Measurements from ENCODE around the gene CCNI2. TPM values are rescaled to one million over a fixed set of nuclear protein-coding genes. Genes with fewer than 3 reads are reported as not detected.

The CCNI2 gene
- total and polyA plus RNA-seq, 2 experiments from 2014 or later = 0.66 TPM; not detected in 1

DNA sequence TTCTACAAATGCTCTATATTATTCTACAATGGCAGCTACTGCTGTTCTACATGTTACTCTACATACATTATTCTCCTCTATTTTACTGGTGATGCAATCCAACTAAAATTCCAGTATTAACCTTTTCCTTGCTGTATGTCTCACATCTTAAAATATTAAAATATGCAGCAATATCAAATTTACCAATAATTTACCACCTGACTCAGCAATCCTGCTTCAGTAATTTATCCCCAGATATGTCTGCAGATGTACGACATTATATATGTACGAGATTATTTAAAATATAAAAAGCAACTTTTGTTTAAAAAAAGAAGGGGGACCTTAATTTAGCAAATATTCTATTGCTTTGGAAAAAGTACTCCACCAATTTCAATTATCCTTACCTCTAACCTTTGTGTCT lies 21.5 kb upstream of the CCNI2 start:
- TF ChIP-seq, protein P1, sequence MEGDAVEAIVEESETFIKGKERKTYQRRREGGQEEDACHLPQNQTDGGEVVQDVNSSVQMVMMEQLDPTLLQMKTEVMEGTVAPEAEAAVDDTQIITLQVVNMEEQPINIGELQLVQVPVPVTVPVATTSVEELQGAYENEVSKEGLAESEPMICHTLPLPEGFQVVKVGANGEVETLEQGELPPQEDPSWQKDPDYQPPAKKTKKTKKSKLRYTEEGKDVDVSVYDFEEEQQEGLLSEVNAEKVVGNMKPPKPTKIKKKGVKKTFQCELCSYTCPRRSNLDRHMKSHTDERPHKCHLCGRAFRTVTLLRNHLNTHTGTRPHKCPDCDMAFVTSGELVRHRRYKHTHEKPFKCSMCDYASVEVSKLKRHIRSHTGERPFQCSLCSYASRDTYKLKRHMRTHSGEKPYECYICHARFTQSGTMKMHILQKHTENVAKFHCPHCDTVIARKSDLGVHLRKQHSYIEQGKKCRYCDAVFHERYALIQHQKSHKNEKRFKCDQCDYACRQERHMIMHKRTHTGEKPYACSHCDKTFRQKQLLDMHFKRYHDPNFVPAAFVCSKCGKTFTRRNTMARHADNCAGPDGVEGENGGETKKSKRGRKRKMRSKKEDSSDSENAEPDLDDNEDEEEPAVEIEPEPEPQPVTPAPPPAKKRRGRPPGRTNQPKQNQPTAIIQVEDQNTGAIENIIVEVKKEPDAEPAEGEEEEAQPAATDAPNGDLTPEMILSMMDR (IDR thresholded peaks at IDR 0.05; ENCODE audit: low read depth, low read length) = no peak
- H3K36me3 ChIP-seq = peaks cover 3% of the 10 kb centered on the region

DNA sequence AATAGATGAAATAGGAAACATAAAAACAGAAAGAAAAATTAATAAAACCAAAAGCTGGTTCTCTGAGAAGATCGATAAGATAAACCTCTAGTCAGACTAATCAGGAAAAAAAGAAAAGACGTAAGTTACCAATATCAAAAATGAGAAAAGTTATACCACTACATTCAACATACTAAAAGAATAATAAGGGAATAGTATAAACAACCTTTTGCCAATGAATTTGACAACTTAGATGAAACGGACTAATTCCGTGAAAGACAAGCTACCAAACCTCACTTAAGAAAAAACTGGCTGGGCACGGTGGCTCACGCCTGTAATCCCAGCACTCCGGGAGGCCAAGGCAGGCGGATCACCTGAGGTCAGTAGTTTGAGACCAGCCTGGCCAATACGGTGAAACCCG lies 17.3 kb upstream of the CCNI2 start:
- Histone ChIP-seq H3K27ac (no peak overlapping the region), H3K9me3 (ENCODE audit: low read depth) (no peaks in the 10 kb centered on the region), H3K4me3 (no peak overlapping the region), H3K36me3 (peaks cover 6% of the 10 kb centered on the region), H3K27me3 (no peaks in the 10 kb centered on the region), H3K4me1 (ENCODE audit: low read depth) (no peaks in the 10 kb centered on the region)
- TF ChIP-seq, protein P1 (IDR thresholded peaks at IDR 0.05; ENCODE audit: low read depth, low read length) = no peak
- no peak for DNase-seq (ENCODE audit: low read depth in 1 of 2, low spot score in 1 of 2)

More for the DNA sequence above, 21.5 kb upstream of the CCNI2 start:
- no peaks in the 10 kb centered on the region for H3K4me1 ChIP-seq (ENCODE audit: low read depth)
- no peak overlapping the region for H3K27ac ChIP-seq
- no peaks in the 10 kb centered on the region for H3K27me3 ChIP-seq
- H3K9me3 ChIP-seq (ENCODE audit: low read depth) = no peaks in the 10 kb centered on the region
- no peak for DNase-seq (ENCODE audit: low read depth in 1 of 2, low spot score in 1 of 2)
- H3K4me3 ChIP-seq = no peak overlapping the region

DNA sequence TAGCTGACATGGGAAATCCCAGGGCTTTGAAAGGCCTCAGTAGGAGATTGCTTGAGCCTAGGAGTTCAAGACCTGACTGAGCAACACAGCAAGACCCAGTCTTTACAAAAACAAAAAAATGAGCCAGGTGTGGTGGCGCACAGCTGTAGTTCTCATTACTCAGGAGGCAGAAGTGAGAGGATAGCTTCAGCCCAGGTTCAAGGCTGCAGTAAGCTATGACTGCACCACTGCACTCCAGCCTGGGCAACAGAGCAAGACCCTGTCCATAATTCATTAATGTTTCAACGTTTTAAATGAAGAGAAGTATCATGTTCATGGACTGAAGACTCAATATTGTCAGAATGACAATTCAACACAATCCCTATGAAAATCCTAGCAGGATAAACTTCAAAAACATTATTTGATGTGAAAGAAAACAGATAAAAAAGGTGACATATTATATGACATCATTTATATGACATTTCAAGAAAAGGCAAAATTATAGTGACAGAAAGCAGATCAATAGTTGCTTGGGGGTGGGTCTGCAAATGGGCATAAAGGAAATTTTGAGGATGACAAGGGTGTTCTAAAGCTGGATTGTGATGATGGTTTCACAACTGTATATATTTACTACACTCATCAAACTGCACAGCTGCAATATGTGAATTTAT lies 13.6 kb upstream of the CCNI2 start:
- Histone ChIP-seq H3K9me3 (ENCODE audit: low read depth) (no peaks in the 10 kb centered on the region), H3K27ac (no peak overlapping the region), H3K36me3 (peaks cover 3% of the 10 kb centered on the region), H3K4me3 (no peak overlapping the region), H3K4me1 (ENCODE audit: low read depth) (peaks cover 5% of the 10 kb centered on the region), H3K27me3 (no peaks in the 10 kb centered on the region)
- TF ChIP-seq, protein P1 (IDR thresholded peaks at IDR 0.05; ENCODE audit: low read depth, low read length) = no peak
- DNase-seq (ENCODE audit: low read depth in 1 of 2, low spot score in 1 of 2) = no peak

DNA sequence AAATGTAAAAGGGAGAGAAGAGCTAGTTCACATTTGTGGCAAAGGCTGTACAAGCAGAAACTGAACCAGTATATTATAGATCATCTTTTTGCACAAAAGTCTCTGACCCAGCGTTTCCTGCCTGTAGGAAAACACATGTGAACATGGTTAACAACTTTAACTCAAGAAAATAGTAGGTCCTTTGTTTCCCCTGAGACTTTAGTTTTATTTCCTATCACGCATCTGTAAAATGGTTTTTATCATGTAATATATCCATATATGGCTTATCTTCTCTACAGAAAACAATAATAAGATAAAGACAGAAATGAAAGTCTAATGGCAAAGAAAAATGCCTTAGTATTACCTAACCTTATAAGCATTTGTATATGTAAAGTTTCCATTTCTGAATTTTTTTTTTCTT lies 12.5 kb upstream of the CCNI2 start:
- TF ChIP-seq, protein P1 (IDR thresholded peaks at IDR 0.05; ENCODE audit: low read depth, low read length) = no peak

DNA sequence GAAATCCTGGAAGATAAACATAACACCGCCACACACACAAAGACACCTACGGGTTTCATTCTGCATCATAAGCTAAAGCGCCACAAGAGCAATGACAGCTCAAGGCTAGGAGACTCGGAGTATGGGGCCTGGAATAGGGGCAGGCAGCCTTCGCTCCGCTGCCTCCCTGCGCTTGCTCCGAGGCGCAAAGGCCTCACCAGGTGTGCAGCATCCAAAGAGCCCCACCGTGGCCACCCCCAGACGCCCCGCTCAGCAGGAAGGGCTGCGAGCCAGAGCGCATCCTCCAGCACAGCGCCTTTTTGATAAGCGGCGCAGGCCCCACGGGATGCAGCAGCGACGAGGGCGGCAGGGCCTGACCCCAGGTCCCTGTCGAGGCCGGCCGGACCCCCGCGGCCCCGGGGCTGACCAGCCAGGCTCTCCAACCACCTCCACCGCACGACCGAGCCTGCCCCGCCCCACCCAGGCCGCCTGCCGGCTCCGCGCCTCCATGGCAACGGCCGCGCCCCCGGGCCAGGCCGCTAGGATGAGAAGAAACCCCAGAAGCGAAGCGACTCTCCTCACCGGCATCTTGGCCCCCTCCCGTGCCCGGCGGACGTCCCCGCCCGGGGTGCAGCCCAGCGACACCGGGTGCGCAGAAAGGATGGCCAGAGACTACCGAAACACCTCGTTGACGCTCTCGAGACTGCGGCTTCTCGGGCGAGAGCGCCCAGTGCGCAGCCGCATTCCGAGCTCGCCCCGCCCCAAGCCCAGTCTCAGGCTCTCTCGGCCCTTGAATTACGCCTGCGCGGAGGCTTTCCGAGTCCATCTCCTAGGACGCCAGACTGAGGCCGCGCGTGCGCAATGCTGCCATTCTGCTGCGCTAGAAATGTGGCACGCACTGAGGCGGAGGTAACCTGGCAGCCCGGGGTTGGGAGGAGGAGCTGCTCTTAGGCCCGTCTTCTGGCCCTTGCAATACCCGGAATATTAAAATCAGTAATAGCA lies 10.1 kb upstream of the CCNI2 start, which contains the start of gene KIF3A:
KIF3A (minus strand) TSS at position 694 of the 981 bp plus-strand sequence; CDS start at position 567, 127 bp downstream.
- Histone ChIP-seq H3K27ac (no peak within 1 kb of the TSS), H3K4me1 (ENCODE audit: low read depth) (peaks cover 5% of the 10 kb centered on the region), H3K27me3 (peaks cover 13% of the 10 kb centered on the region), H3K9me3 (ENCODE audit: low read depth) (no peaks in the 10 kb centered on the region), H3K36me3 (peaks cover 3% of the 10 kb centered on the region), H3K4me3 (peak within 1 kb of the TSS; percentile 85)
- peak; percentile 95 to 97 for DNase-seq (ENCODE audit: low read depth in 1 of 2, low spot score in 1 of 2)
- TF ChIP-seq, protein P1 (IDR thresholded peaks at IDR 0.05; ENCODE audit: low read depth, low read length) = peak; percentile 8

More for the DNA sequence above, 12.5 kb upstream of the CCNI2 start:
- Histone ChIP-seq H3K9me3 (ENCODE audit: low read depth) (no peaks in the 10 kb centered on the region), H3K4me1 (ENCODE audit: low read depth) (peaks cover 5% of the 10 kb centered on the region), H3K4me3 (no peak overlapping the region), H3K27me3 (no peaks in the 10 kb centered on the region), H3K36me3 (peaks cover 3% of the 10 kb centered on the region), H3K27ac (no peak overlapping the region)
- no peak for DNase-seq (ENCODE audit: low read depth in 1 of 2, low spot score in 1 of 2)

Measured in cardiac muscle cell (in vitro differentiated cells and primary cell).